Sigmoid colon (tissue), 3 donors: ENCODE data around the gene SIX5.

Source experiments
- CTCF ChIP-seq, 4 experiments: fragments of 450-650 bp in 3 of 4; fragments of 200-600 bp in 1 of 4; IDR thresholded peaks; one replicate each; pipeline ENCODE4 v1.5.1; 2016 to 2019; ENCODE audit warnings: antibody characterized with exemption in 4 of 4, mild to moderate bottlenecking in 3 of 4, moderate library complexity in 2 of 4
- POLR2A ChIP-seq, 2 donors: fragments of 450-650 bp; IDR thresholded peaks; one replicate each; pipeline ENCODE4 v1.6.1; 2016; ENCODE audit warnings: antibody characterized with exemption in 2 of 2, mild to moderate bottlenecking in 2 of 2, moderate library complexity in 2 of 2

GRCh38 chr19:45804140-45804958 is 35.3 kb upstream of the SIX5 start:
- TF ChIP-seq CTCF (IDR thresholded peaks at IDR 0.05) (no peak), POLR2A (IDR thresholded peaks at IDR 0.05) (no peak)
